Glutamatergic neuron (in vitro differentiated cells): ENCODE measurements around the gene LRRC57. TPM values are rescaled to one million over a fixed set of nuclear protein-coding genes. Genes with fewer than 3 reads are reported as not detected.

Experiments used
- DNase-seq: peaks from one replicate; pipeline ENCODE4 v3.0.0; 2022
- H3K27ac Mint-ChIP-seq: one replicate; pipeline ENCODE4 v1.8.0; 2020; ENCODE audit warnings: mild to moderate bottlenecking, mixed read lengths, inconsistent platforms; ENCODE audit not compliant: unreplicated experiment
- H3K27me3 Mint-ChIP-seq: one replicate; pipeline ENCODE4 v1.8.0; 2020; ENCODE audit warnings: mild to moderate bottlenecking, moderate library complexity, mixed read lengths, inconsistent platforms; ENCODE audit not compliant: unreplicated experiment
- H3K36me3 Mint-ChIP-seq: one replicate; pipeline ENCODE4 v1.8.0; 2020; ENCODE audit warnings: mild to moderate bottlenecking, mixed read lengths, inconsistent platforms; ENCODE audit not compliant: unreplicated experiment
- H3K4me1 Mint-ChIP-seq: one replicate; pipeline ENCODE4 v1.8.0; 2020; ENCODE audit warnings: mild to moderate bottlenecking, low read depth, mixed read lengths, inconsistent platforms; ENCODE audit not compliant: unreplicated experiment
- H3K4me3 Mint-ChIP-seq: one replicate; pipeline ENCODE4 v1.8.0; 2020; ENCODE audit warnings: mild to moderate bottlenecking, mixed read lengths, inconsistent platforms; ENCODE audit not compliant: unreplicated experiment
- H3K9me3 Mint-ChIP-seq: one replicate; pipeline ENCODE4 v1.8.0; 2020; ENCODE audit warnings: mild to moderate bottlenecking, moderate library complexity, mixed read lengths, inconsistent platforms; ENCODE audit not compliant: unreplicated experiment
- CTCF ChIP-seq: fragments of 200-600 bp; sonication (generic); IDR thresholded peaks from one replicate; pipeline ENCODE4 v1.5.0; 2021; ENCODE audit not compliant: partially characterized antibody, unreplicated experiment
- total RNA-seq: library from RNA; stranded (reverse); fragmentation: NEBNext Ultra II Directional; extraction: Animal tissue kit (Norgen Biotek cat#: 25700); gene quantifications from one replicate; pipeline ENCODE4 v1.2.1, GENCODE V29; 2021; ENCODE audit not compliant: unreplicated experiment

Gene LRRC57
- total RNA-seq, 1 donor from 2014 or later, result 38.5 TPM

GRCh38 chr15:42549741-42550392 is 1.3 kb upstream of the LRRC57 start:
- no peak for TF ChIP-seq CTCF
- Mint-ChIP-seq H3K27ac (no peak overlapping the region), H3K4me1 (peaks cover 19% of the 10 kb centered on the region), H3K36me3 (no peaks in the 10 kb centered on the region), H3K27me3 (peaks cover 12% of the 10 kb centered on the region), H3K9me3 (peaks cover 4% of the 10 kb centered on the region), H3K4me3 (peak overlapping the region; percentile 97)
- DNase-seq, result no peak

- Mint-ChIP-seq H3K27me3 (peaks cover 12% of the 10 kb centered on the region), H3K9me3 (peaks cover 4% of the 10 kb centered on the region), H3K4me1 (peaks cover 19% of the 10 kb centered on the region), H3K36me3 (no peaks in the 10 kb centered on the region), H3K4me3 (peak overlapping the region; percentile 97), H3K27ac (peak overlapping the region; percentile 95)
- DNase-seq, result peak; percentile 15
- no peak for TF ChIP-seq CTCF
Measured at GRCh38 chr15:42549032-42549491, 469 bp upstream of the LRRC57 start.

GRCh38 chr15:42547918-42548248 is 710 bp downstream of the LRRC57 start:
- Mint-ChIP-seq H3K27me3 (peaks cover 12% of the 10 kb centered on the region), H3K27ac (peak overlapping the region; percentile 95), H3K36me3 (no peaks in the 10 kb centered on the region), H3K4me1 (peaks cover 19% of the 10 kb centered on the region), H3K4me3 (peak overlapping the region; percentile 97), H3K9me3 (peaks cover 4% of the 10 kb centered on the region)
- TF ChIP-seq CTCF, result no peak
- DNase-seq, result no peak

GRCh38 chr15:42544853-42545629 is 3.6 kb downstream of the LRRC57 start:
- TF ChIP-seq CTCF, result no peak
- H3K27me3 Mint-ChIP-seq, result peaks cover 12% of the 10 kb centered on the region
- H3K4me3 Mint-ChIP-seq, result no peak overlapping the region
- DNase-seq, result no peak
- H3K36me3 Mint-ChIP-seq, result no peaks in the 10 kb centered on the region
- H3K4me1 Mint-ChIP-seq, result peaks cover 16% of the 10 kb centered on the region
- H3K9me3 Mint-ChIP-seq, result peaks cover 4% of the 10 kb centered on the region
- H3K27ac Mint-ChIP-seq, result no peak overlapping the region

GRCh38 chr15:42533246-42533645 is 15.3 kb downstream of the LRRC57 start:
- DNase-seq, result no peak
- Mint-ChIP-seq H3K4me3 (no peak overlapping the region), H3K36me3 (no peaks in the 10 kb centered on the region), H3K27ac (no peak overlapping the region), H3K27me3 (no peaks in the 10 kb centered on the region), H3K4me1 (no peaks in the 10 kb centered on the region), H3K9me3 (no peaks in the 10 kb centered on the region)
- TF ChIP-seq CTCF, result no peak
